Measurements from ENCODE around the gene GDF7. TPM values are rescaled to one million over a fixed set of nuclear protein-coding genes. Genes with fewer than 3 reads are reported as not detected.

GDF7 gene
- total RNA-seq, 2 experiments from 2014 or later, result 0.02 TPM; not detected in 1

DNA sequence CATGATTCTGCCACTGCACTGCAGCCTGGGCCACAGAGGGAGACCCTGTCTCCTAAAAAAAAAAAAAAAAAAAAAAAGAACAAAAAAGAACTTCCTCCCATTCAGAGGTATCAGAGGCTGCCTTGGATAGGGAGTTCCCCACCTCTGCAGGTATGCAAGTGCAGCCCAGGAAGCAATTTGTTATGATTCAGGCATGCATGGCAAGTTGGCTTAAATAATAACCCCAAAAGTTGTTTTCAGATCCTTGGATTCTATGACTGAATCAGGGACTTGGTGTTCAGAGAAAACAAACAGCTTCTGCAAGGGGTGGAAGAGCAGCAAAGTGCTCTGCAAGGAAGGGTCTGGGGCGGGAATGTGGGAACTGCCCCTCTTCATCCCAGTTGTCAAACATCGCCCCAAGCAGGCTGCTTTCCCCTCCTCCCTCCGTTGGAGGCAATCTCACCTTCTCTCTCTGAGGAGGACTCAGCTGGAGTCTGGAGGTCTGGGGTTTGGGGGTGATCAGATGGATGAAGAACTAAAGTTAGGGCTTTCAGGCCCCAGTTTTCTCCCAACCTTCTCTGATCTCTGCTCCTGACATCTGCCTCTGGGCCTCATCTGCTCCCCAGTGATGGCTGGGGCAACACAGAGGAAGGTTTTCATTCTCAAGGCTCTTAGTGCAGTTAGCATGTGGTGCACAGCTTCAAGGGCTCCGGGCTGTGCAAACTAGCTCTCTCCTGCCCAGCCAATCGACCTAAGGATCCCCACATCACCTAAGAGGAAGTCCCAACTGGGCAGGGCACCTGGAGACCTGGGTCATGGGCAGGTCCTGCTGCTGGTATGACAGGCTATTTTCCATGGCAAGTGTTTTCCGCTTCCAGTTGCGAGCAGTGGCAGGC lies 3.5 kb upstream of the GDF7 start:
- Mint-ChIP-seq H3K9me3 (ENCODE audit: low read depth) (no peaks in the 10 kb centered on the region), H3K36me3 (ENCODE audit: low read depth) (no peaks in the 10 kb centered on the region), H3K4me1 (peaks cover 3% of the 10 kb centered on the region), H3K27ac (no peak overlapping the region), H3K27me3 (peaks cover 49% of the 10 kb centered on the region), H3K4me3 (no peak overlapping the region)
- CTCF ChIA-PET, result interaction anchor here (1.2 to 5.6 kb wide), 5 partner anchors 12 to 299 kb away, joined by 3 to 100 read pairs (median 4); no protein-coding TSS in a partner anchor
- POLR2A ChIA-PET, result no interaction called here
- DNase-seq (no peak), ATAC-seq (no peak)
- intact Hi-C loops (cut with DNase I, micrococcal nuclease), result loop anchor here (5.0 to 10.0 kb wide), 5 partner anchors 119 to 654 kb away; partner anchors contain the start of gene LDAH (in 1 of the 2)

DNA sequence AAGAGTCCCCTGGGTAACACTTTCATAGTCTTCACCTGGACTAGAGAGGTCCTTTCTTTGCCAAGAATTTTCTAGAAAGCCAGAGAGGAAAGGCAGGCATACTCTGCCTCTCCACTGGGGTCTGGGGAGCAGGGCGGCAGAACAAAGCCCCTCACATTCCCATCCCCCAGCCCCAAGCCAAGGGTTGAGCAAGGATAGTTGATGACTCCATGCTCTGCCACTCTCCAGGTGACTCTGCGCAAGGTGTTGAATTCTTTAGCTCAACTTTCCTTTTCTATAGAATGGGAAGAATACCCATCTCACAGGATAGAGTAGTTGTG lies 2.9 kb upstream of the GDF7 start:
- H3K36me3 Mint-ChIP-seq (ENCODE audit: low read depth), result no peaks in the 10 kb centered on the region
- H3K27ac Mint-ChIP-seq, result no peak overlapping the region
- H3K4me1 Mint-ChIP-seq, result peaks cover 3% of the 10 kb centered on the region
- peaks cover 54% of the 10 kb centered on the region for H3K27me3 Mint-ChIP-seq
- POLR2A ChIA-PET, result no interaction called here
- H3K4me3 Mint-ChIP-seq, result no peak overlapping the region
- ATAC-seq (no peak), DNase-seq (no peak)
- intact Hi-C loops (cut with DNase I, micrococcal nuclease), result loop anchor here (5.0 to 10.0 kb wide), 5 partner anchors 118 to 653 kb away; partner anchors contain the start of gene LDAH (in 1 of the 2)
- no peaks in the 10 kb centered on the region for H3K9me3 Mint-ChIP-seq (ENCODE audit: low read depth)
- CTCF ChIA-PET, result interaction anchor here (1.5 to 5.6 kb wide), 3 partner anchors 12 to 299 kb away, joined by 3 to 100 read pairs (median 7); no protein-coding TSS in a partner anchor

DNA sequence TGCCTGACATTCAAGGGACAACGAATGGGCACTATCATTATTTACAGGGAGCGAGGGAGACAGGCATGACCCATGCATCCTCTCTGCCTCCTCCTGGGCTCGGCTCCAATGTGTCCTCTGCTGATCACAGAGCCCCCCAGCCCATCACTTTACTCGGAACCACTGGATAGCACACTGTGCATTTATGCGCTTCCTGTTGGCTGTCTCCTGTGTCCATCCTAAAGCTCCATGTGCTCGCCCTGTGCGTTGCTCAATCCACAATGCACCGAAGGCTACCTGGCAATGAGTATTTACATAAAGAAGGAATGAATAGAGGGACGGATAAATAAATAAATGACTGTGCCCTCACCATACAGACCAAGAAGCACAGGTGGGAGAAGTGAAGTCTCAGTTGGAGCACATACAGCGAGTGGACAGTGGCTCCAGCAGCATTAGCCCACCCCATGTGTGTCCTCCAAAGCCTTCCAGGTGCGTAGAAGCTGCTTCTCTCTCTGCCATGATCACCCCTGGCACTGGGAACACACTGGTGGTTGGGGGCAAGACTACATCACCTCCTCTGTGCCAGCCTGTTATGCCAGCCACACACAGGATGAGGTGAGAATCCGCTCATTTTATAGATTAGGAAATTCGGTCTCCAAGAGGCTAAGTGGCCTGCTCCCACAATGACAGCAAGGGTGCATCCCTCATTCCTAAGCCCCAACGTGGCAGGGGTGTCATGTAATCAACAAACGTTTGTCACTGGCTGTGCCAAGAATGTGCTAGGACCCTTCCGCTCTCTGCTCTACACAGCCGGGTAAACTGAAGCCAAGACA lies 2.3 kb upstream of the GDF7 start:
- Mint-ChIP-seq H3K4me1 (peaks cover 3% of the 10 kb centered on the region), H3K27ac (no peak overlapping the region), H3K9me3 (ENCODE audit: low read depth) (no peaks in the 10 kb centered on the region), H3K4me3 (no peak overlapping the region), H3K27me3 (peaks cover 56% of the 10 kb centered on the region), H3K36me3 (ENCODE audit: low read depth) (no peaks in the 10 kb centered on the region)
- no peak for ATAC-seq
- DNase-seq, result no peak
- ChIA-PET POLR2A (interaction anchor here (0.7 kb wide), 1 partner anchor 223 kb away, joined by 6 read pairs; no protein-coding TSS in a partner anchor), CTCF (interaction anchor here (5.6 kb wide), 1 partner anchor 298 kb away, joined by 100 read pairs; no protein-coding TSS in a partner anchor)
- intact Hi-C loops (cut with DNase I, micrococcal nuclease), result loop anchor here (5.0 to 10.0 kb wide), 7 partner anchors 118 to 1312 kb away; partner anchors contain the start of gene LDAH (in 2 of the 2)

DNA sequence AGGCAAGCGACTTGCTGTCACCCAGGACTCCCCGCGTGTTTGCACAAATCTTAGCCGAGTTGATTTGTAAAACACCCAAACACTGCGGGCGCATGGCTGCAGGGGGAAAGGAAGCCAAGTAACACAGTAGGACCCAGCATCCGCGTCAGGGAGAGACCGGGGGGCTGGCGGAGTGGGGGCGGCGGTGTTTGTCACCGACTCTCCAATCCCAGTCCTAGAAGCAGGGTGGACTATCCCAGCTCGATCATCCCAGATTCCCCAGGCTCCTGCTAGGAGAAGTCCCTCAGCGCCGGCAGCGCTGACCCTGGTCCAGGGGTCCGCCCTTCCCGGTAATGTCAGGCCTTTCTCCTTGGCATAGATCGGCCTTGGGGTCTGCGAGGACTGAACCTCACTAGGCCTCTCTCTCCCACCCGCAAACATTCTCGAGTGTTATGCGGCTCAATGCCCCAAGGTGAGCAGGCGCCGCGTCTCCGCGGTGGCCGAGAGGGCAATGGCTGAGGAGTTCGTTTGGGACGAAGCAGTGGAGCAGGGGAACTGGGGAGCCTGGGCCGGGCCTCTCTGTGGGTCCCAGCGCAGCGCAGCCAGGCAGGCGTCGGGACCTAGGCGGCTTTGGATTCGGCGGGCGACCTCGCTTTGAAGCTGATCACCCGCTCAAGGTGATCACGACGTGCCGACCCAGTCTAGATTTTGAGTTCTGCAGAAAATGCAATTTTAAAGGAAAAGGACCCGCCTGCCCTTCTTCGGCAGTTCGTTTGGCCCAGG lies 1.5 kb upstream of the GDF7 start:
- POLR2A ChIA-PET, result interaction anchor here (0.7 kb wide), 1 partner anchor 222 kb away, joined by 6 read pairs; no protein-coding TSS in a partner anchor

DNA sequence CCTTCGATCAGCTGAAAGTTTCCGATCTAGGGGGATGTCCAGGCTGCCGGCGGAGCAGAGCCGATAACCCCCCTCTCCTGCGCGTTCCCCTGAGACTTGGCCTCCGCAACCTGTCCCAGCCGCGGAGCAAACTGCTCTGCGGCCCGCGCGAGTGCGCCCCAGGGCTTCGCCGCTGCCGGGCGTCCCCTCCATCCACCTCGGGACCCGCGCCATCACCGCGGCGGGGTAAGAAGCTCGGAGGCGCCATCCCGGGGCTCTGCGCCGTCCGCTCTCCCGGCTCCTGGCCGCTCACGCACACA lies 990 bp upstream of the GDF7 start:
- POLR2A ChIA-PET, result no interaction called here
- Mint-ChIP-seq H3K4me3 (peak overlapping the region; percentile 69), H3K27me3 (peaks cover 55% of the 10 kb centered on the region), H3K9me3 (ENCODE audit: low read depth) (no peaks in the 10 kb centered on the region), H3K27ac (no peak overlapping the region), H3K4me1 (peaks cover 3% of the 10 kb centered on the region), H3K36me3 (ENCODE audit: low read depth) (no peaks in the 10 kb centered on the region)
- DNase-seq (no peak), ATAC-seq (no peak)
- intact Hi-C loops (cut with DNase I, micrococcal nuclease), result loop anchor here (2.0 to 10.0 kb wide), 4 partner anchors 15 to 1314 kb away; partner anchors contain the start of genes LDAH (in 2 of the 2) and HS1BP3 (in 1 of the 2)
- CTCF ChIA-PET, result interaction anchor here (0.6 to 1.5 kb wide), 8 partner anchors 9 to 335 kb away, joined by 3 to 11 read pairs (median 4); no protein-coding TSS in a partner anchor

More for the DNA sequence above, 1.5 kb upstream of the GDF7 start:
- Mint-ChIP-seq H3K4me3 (peak overlapping the region; percentile 36), H3K4me1 (peaks cover 3% of the 10 kb centered on the region), H3K9me3 (ENCODE audit: low read depth) (no peaks in the 10 kb centered on the region), H3K36me3 (ENCODE audit: low read depth) (no peaks in the 10 kb centered on the region), H3K27me3 (peaks cover 58% of the 10 kb centered on the region), H3K27ac (no peak overlapping the region)
- ATAC-seq, result no peak
- intact Hi-C loops (cut with DNase I, micrococcal nuclease), result loop anchor here (2.0 to 10.0 kb wide), 4 partner anchors 15 to 1313 kb away; partner anchors contain the start of genes LDAH (in 2 of the 2) and HS1BP3 (in 1 of the 2)
- DNase-seq, result no peak
- CTCF ChIA-PET, result interaction anchor here (0.6 to 1.5 kb wide), 7 partner anchors 10 to 335 kb away, joined by 3 to 11 read pairs (median 4); no protein-coding TSS in a partner anchor

DNA sequence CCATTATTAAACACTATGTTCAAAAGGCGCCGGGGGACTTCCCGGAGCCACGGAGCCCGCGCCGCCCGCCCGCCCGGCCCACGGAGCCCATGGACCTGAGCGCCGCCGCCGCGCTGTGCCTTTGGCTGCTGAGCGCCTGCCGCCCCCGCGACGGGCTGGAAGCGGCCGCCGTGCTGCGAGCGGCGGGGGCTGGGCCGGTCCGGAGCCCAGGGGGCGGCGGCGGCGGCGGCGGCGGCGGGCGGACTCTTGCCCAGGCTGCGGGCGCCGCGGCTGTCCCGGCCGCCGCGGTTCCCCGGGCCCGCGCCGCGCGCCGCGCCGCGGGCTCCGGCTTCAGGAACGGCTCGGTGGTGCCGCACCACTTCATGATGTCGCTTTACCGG lies 197 bp downstream of the GDF7 start:
- ChIA-PET CTCF (interaction anchor here (1.3 kb wide), 1 partner anchor 297 kb away, joined by 3 read pairs; no protein-coding TSS in a partner anchor), POLR2A (no interaction called here)
- ATAC-seq (peak; percentile 28), DNase-seq (no peak)
- Mint-ChIP-seq H3K27ac (no peak overlapping the region), H3K4me1 (peaks cover 3% of the 10 kb centered on the region), H3K4me3 (no peak overlapping the region), H3K36me3 (ENCODE audit: low read depth) (no peaks in the 10 kb centered on the region), H3K9me3 (ENCODE audit: low read depth) (no peaks in the 10 kb centered on the region), H3K27me3 (peaks cover 60% of the 10 kb centered on the region)
- intact Hi-C loops (cut with DNase I, micrococcal nuclease), result loop anchor here (2.0 to 10.0 kb wide), 4 partner anchors 16 to 1315 kb away; partner anchors contain the start of genes LDAH (in 2 of the 2) and HS1BP3 (in 1 of the 2)

DNA sequence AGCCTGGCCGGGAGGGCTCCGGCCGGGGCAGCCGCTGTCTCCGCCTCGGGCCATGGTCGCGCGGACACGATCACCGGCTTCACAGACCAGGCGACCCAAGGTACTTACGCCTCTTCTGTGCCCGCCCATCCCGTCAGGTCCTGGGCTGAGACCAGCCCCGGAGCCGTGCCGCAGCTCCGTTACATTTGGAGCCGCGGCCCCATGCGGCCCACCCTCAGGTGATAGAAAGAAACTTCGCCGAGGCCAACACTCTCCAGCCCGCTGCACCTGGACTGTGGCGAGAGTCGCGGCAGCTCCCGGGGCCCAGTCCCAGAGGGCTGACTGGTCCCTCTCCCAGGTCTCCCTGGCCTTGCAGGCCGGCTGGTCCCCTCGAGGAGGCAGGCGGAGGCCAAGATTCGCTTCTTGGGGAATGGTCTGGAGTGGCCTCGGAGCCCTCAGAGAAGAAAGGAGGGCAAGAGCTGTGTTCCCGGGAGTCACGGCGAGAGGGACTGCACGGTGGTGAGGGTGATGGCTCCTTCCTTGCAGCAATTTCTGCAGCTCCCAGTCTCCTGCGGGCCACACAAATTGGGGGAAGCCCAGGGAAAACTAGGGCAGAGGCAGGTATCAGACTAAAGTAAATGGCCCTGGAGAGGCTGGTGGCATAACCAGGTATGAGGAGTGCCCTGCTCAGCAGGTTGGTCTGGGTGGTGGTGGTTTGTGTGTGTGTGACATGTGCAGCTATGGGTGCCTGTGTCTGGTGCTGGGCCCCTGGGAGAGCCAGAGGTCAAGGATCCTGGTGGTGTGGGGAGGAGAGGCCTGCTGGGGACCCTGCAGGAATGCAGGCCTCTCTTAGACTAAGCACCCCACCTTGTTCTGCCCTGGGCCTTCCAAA lies 822 bp downstream of the GDF7 start:
- CTCF ChIA-PET, result interaction anchor here (1.3 kb wide), 1 partner anchor 296 kb away, joined by 3 read pairs; no protein-coding TSS in a partner anchor
- Mint-ChIP-seq H3K36me3 (ENCODE audit: low read depth) (no peaks in the 10 kb centered on the region), H3K27me3 (peaks cover 61% of the 10 kb centered on the region), H3K4me3 (no peak overlapping the region), H3K27ac (no peak overlapping the region), H3K9me3 (ENCODE audit: low read depth) (no peaks in the 10 kb centered on the region), H3K4me1 (peaks cover 3% of the 10 kb centered on the region)
- ATAC-seq (no peak), DNase-seq (no peak)
- intact Hi-C loops (cut with DNase I, micrococcal nuclease), result loop anchor here (2.0 to 10.0 kb wide), 4 partner anchors 17 to 1315 kb away; partner anchors contain the start of genes LDAH (in 2 of the 2) and HS1BP3 (in 1 of the 2)
- POLR2A ChIA-PET, result no interaction called here

DNA sequence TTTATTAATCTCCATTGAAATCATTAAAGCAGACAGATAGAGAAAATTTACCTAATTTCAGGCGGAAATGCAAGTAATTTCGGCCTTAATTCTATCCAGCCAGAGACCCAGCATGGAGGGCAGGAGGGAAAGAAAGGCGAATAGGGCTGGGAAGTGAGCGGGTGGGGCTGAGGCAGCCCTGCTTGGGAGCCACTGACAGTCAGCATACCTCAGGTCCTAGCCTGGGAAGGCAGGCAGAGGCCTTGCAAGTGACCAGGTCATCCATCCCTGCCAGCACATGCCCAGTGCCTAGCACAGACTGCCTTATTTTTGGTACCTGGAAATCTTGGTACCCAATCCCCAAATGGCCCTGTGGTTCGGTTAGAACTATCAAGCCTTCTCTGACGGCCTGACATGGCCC lies 1.5 kb downstream of the GDF7 start:
- POLR2A ChIA-PET, result no interaction called here
- H3K9me3 Mint-ChIP-seq (ENCODE audit: low read depth), result no peaks in the 10 kb centered on the region
- H3K4me3 Mint-ChIP-seq, result no peak overlapping the region
- no peak for DNase-seq
- CTCF ChIA-PET, result interaction anchor here (1.3 kb wide), 1 partner anchor 295 kb away, joined by 3 read pairs; no protein-coding TSS in a partner anchor
- no peak overlapping the region for H3K27ac Mint-ChIP-seq
- peaks cover 3% of the 10 kb centered on the region for H3K4me1 Mint-ChIP-seq
- intact Hi-C loops (cut with DNase I, micrococcal nuclease), result loop anchor here (5.0 to 10.0 kb wide), 3 partner anchors 154 to 1316 kb away; partner anchors contain the start of gene LDAH (in 2 of the 2)
- no peak for ATAC-seq
- H3K27me3 Mint-ChIP-seq, result peaks cover 62% of the 10 kb centered on the region
- H3K36me3 Mint-ChIP-seq (ENCODE audit: low read depth), result no peaks in the 10 kb centered on the region

DNA sequence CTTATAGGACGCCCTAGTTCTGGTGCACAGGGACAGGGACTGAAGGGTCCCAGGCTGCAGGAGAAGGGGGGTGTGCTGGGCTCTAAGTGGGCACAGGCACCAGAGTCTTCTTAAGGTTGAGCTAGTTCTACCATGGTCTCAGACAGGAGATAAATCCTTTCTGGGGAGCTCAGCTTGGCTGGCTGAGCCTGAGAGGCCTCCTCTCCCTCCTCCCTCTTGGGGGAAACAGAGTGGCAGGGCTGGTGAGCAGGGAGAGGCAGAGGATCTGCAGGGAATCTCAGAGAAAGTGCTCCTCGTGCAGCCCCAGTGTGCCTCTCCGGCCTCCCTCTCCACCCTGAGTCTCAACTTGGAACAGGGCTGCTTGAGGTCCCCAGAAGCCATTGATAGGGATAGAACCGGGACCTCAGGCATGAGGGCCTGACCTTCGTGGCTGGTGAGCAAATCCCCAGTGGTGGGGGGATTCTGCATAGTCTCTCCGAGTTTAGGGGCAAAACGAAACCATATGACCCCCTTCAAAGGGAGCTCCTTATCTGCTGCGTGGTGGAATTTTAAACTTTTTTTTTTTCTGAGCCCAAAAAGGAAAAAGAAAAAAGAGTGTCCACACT lies 2.0 kb downstream of the GDF7 start:
- intact Hi-C loops (cut with DNase I, micrococcal nuclease), result loop anchor here (5.0 to 10.0 kb wide), 3 partner anchors 153 to 1317 kb away; partner anchors contain the start of gene LDAH (in 2 of the 2)
- H3K4me1 Mint-ChIP-seq, result peaks cover 3% of the 10 kb centered on the region
- no peaks in the 10 kb centered on the region for H3K9me3 Mint-ChIP-seq (ENCODE audit: low read depth)
- ATAC-seq (no peak), DNase-seq (no peak)
- peaks cover 56% of the 10 kb centered on the region for H3K27me3 Mint-ChIP-seq
- H3K4me3 Mint-ChIP-seq, result no peak overlapping the region
- ChIA-PET CTCF (no interaction called here), POLR2A (no interaction called here)
- no peak overlapping the region for H3K27ac Mint-ChIP-seq
- H3K36me3 Mint-ChIP-seq (ENCODE audit: low read depth), result no peaks in the 10 kb centered on the region

All from activated CD4-positive, alpha-beta T cell treated with anti-CD3 and anti-CD28 coated beads for 36 hours (primary cell).